K562 (cell line): ENCODE results near the gene PFAS. TPM values are rescaled to one million over a fixed set of nuclear protein-coding genes. Genes with fewer than 3 reads are reported as not detected.

Experiments used
- ATAC-seq: fragments of 200-7000 bp; cut with Tn5 transposase; 3 replicates; pipeline ENCODE4 v1.9.1; 2020; ENCODE audit warnings: moderate library complexity
- BruUV-seq: library from RNA; stranded (reverse); fragments of 400-500 nt; replicated peaks from 2 replicates; lab custom pipeline; 2021; lab: Mats Ljungman, UMichigan
- CTCF ChIA-PET: fragments of 300-600 bp; formaldehyde crosslinking; extraction: SDS; loops from one replicate; lab custom pipeline; 2021; ENCODE audit warnings: low intra/inter-chr PET ratio; lab: Yijun Ruan, JAX
- POLR2A ChIA-PET: fragments of 300-600, 350-650 bp; sonication (Branson Sonifier 250); formaldehyde crosslinking; extraction: SDS; loops from one replicate; lab custom pipeline; 2021; ENCODE audit warnings: antibody characterized with exemption, inconsistent platforms; lab: Yijun Ruan, JAX
- DNase-seq, 4 experiments: peaks; one replicate each; pipeline versions ENCODE4 v3.0.0 to v3.0.0-alpha.2; 2011 to 2018; ENCODE audit warnings: low spot score in 3 of 4, mixed read lengths in 3 of 4; ENCODE audit errors: extremely low read depth in 1 of 4
- FAIRE-seq: peaks from 2 replicates; lab custom pipeline; 2011; peaks lifted over from hg19 to GRCh38; lab: Jason Lieb, UNC
- H2AFZ ChIP-seq: 2 replicates; pipeline ENCODE4 v1.6.0; 2011; ENCODE audit warnings: low read depth, low read length, control low read depth, inconsistent platforms
- H3K27ac ChIP-seq: fragments of 200-600 bp; 3 replicates; pipeline ENCODE4 v1.8.0; 2011; ENCODE audit warnings: low read depth, mild to moderate bottlenecking, control low read depth, inconsistent platforms, low read length, moderate library complexity, mixed read lengths; ENCODE audit errors: extremely low read depth
- H3K27me3 ChIP-seq, 2 experiments: fragments of 300-600 bp in 1 of 2; 2 replicates in 1 of 2; 3 replicates in 1 of 2; pipeline versions ENCODE4 v1.6.0 to v1.8.0; 2011; ENCODE audit warnings: inconsistent platforms in 2 of 2, low read length in 2 of 2, mild to moderate bottlenecking in 1 of 2, mixed read lengths in 1 of 2, moderate library complexity in 1 of 2; ENCODE audit not compliant: control insufficient read depth in 2 of 2, insufficient read depth in 2 of 2
- H3K36me3 ChIP-seq: fragments of 300-600 bp; 3 replicates; pipeline ENCODE4 v1.8.0; 2011; ENCODE audit warnings: mild to moderate bottlenecking, low read length, inconsistent platforms; ENCODE audit not compliant: control insufficient read depth, insufficient read depth
- H3K4me1 ChIP-seq, 2 experiments: fragments of 200-600 bp in 1 of 2; replicated peaks in 1 of 2; 2 replicates in 1 of 2; 3 replicates in 1 of 2; pipeline versions ENCODE4 v1.5.1 to v1.8.0; 2011; ENCODE audit warnings: inconsistent platforms in 2 of 2, low read length in 2 of 2, mild to moderate bottlenecking in 1 of 2, mixed read lengths in 1 of 2, moderate library complexity in 1 of 2; ENCODE audit not compliant: control insufficient read depth in 2 of 2, insufficient read depth in 2 of 2
- H3K4me2 ChIP-seq: 2 replicates; pipeline ENCODE4 v1.6.1; 2011; ENCODE audit warnings: low read length, control low read depth, inconsistent platforms, mixed read lengths; ENCODE audit not compliant: insufficient read depth
- H3K4me3 ChIP-seq: fragments of 200-600 bp; sonication (generic), shearing (Covaris generic); 2 replicates; pipeline ENCODE4 v1.5.1; 2016; ENCODE audit warnings: control low read depth, inconsistent platforms
- H3K79me2 ChIP-seq: fragments of 200-600 bp; 3 replicates; pipeline ENCODE4 v1.8.0; 2011; ENCODE audit warnings: low read length, inconsistent platforms; ENCODE audit not compliant: control insufficient read depth, insufficient read depth
- H3K9ac ChIP-seq, 2 experiments: 2 replicates each; pipeline versions ENCODE4 v1.6.0 to v1.6.1; 2011; ENCODE audit warnings: low read depth in 2 of 2, low read length in 2 of 2, control low read depth in 1 of 2, inconsistent platforms in 1 of 2, mild to moderate bottlenecking in 1 of 2, mixed read lengths in 1 of 2; ENCODE audit not compliant: insufficient read depth in 1 of 2
- H3K9me1 ChIP-seq: one replicate; pipeline ENCODE4 v1.6.0; 2011; ENCODE audit warnings: inconsistent platforms, mild to moderate bottlenecking, low read length, moderate library complexity; ENCODE audit not compliant: control insufficient read depth, insufficient read depth
- H3K9me3 ChIP-seq: replicated peaks from 2 replicates; pipeline ENCODE4 v1.5.1; 2011; ENCODE audit warnings: low read depth, low read length, inconsistent platforms; ENCODE audit not compliant: control insufficient read depth, insufficient read depth
- H4K20me1 ChIP-seq: replicated peaks from 2 replicates; pipeline ENCODE4 v1.6.1; 2011; ENCODE audit warnings: low read length, inconsistent platforms, mixed read lengths; ENCODE audit not compliant: control insufficient read depth, insufficient read depth
- HCFC1 ChIP-seq: IDR thresholded peaks from 2 replicates; pipeline ENCODE4 v1.6.1; 2012; ENCODE audit warnings: low read depth, low read length, improper control_type of control experiment
- HMG20A ChIP-seq: fragments of 450-650 bp; formaldehyde crosslinking; conservative IDR thresholded peaks from 2 replicates; pipeline ENCODE4 v1.4.0; 2020; ENCODE audit warnings: mild to moderate bottlenecking, mixed read lengths
- HNRNPH1 ChIP-seq: fragments of 200-400 bp; formaldehyde crosslinking; optimal IDR thresholded peaks from 2 replicates; pipeline ENCODE3; 2017; ENCODE audit warnings: low read depth, mild to moderate bottlenecking, low read length, moderate library complexity
- MCM3 ChIP-seq: fragments of 450-650 bp; IDR thresholded peaks from 2 replicates; pipeline ENCODE4 v1.6.1; 2016
- POU5F1 ChIP-seq: fragments of 150-350 bp; IDR thresholded peaks from 2 replicates; pipeline ENCODE4 v1.6.1; 2014; ENCODE audit warnings: borderline replicate concordance, low read length, low read depth, mild to moderate bottlenecking; ENCODE audit not compliant: partially characterized antibody
- SMAD2 ChIP-seq: fragments of 150-350 bp; IDR thresholded peaks from 2 replicates; pipeline ENCODE4 v1.6.1; 2014; ENCODE audit warnings: low read depth, mild to moderate bottlenecking, low read length
- TEAD1 ChIP-seq, 2 experiments: fragments of 450-650 bp in 1 of 2; sonication (generic) in 1 of 2; formaldehyde crosslinking; IDR thresholded peaks; 2 replicates each; pipeline versions ENCODE4 v1.4.0 to v1.8.0; 2020 to 2022; ENCODE audit warnings: mild to moderate bottlenecking in 2 of 2, missing genetic modification reagents in 1 of 2
- THAP12 ChIP-seq: fragments of 250-450 bp; sonication (Bioruptor Pico); IDR thresholded peaks from 2 replicates; pipeline ENCODE4 v1.9.0; 2021; ENCODE audit warnings: mild to moderate bottlenecking, inconsistent platforms
- TRIM25 ChIP-seq: fragments of 450-650 bp; IDR thresholded peaks from 2 replicates; pipeline ENCODE4 v1.7.0; 2016; ENCODE audit warnings: borderline replicate concordance
- UBTF ChIP-seq, 2 experiments: IDR thresholded peaks; 2 replicates each; pipeline ENCODE4 v1.6.1; 2012; ENCODE audit warnings: improper control_type of control experiment in 2 of 2, low read depth in 2 of 2, low read length in 2 of 2, borderline replicate concordance in 1 of 2
- VEZF1 ChIP-seq: fragments of 200-800 bp; sonication (Bioruptor generic); IDR thresholded peaks from 2 replicates; pipeline ENCODE4 v1.6.1; 2017; ENCODE audit warnings: missing genetic modification characterization, missing compliant biosample characterization
- ZNF311 ChIP-seq: fragments of 250-450 bp; sonication (Bioruptor Pico); IDR thresholded peaks from 2 replicates; pipeline ENCODE4 v1.4.0; 2020; ENCODE audit warnings: mild to moderate bottlenecking, moderate library complexity
- ZNF696 ChIP-seq: fragments of 250-450 bp; sonication (Bioruptor Pico); conservative IDR thresholded peaks from 2 replicates; pipeline ENCODE4 v1.4.0; 2020; ENCODE audit warnings: mild to moderate bottlenecking, moderate library complexity
- ZSCAN32 ChIP-seq: fragments of 450-650 bp; formaldehyde crosslinking; IDR thresholded peaks from 2 replicates; pipeline ENCODE4 v1.4.0; 2020; ENCODE audit warnings: mild to moderate bottlenecking, moderate library complexity
- WGBS: fragments of 100-300 bp; shearing (Covaris generic); methylation state at CpG from one replicate; pipeline ENCODE4 v1.1.6; 2016; ENCODE audit warnings: low coverage, mixed read lengths; ENCODE audit not compliant: insufficient coverage; ENCODE audit errors: missing lambda C conversion rate; 5-methylcytosine and 5-hydroxymethylcytosine counted together
- in situ Hi-C: fragments of 300-500 bp; cut with MboI; formaldehyde crosslinking; loops from 4 replicates; pipeline ENCODE4 v1.15.0; 2018; ENCODE audit warnings: inconsistent platforms, mixed read lengths
- intact Hi-C: fragments of 100-400 bp; cut with micrococcal nuclease; formaldehyde crosslinking; loops from 2 replicates; pipeline ENCODE4 v1.14.2; 2022
- polyA plus RNA-seq, 8 experiments: library from polyadenylated mRNA; depleted of rRNA in 4 of 8; stranded (reverse) in 5 of 8; unstranded in 3 of 8; fragments of >200 nt; fragmentation: Nextera tagmentation in 2 of 8; fragmentation: Illumina TruSeq in 1 of 8; extraction: Ambion mirVana in 2 of 8; extraction: Trizol in 1 of 8; gene quantifications; 2 replicates each; pipeline versions ENCODE4 v1.2.1 to v1.2.3, GENCODE V29; 2011 to 2014; ENCODE audit warnings: inconsistent platforms in 1 of 8, missing spikeins in 1 of 8
- total RNA-seq, 7 experiments: library from RNA; depleted of rRNA in 6 of 7; stranded (reverse); fragments of >200 nt in 6 of 7; fragmentation: Illumina TruSeq in 2 of 7; extraction: Trizol in 2 of 7; gene quantifications; 2 replicates each; pipeline versions ENCODE4 v1.2.1 to v1.2.3, GENCODE V29; 2011 to 2021; ENCODE audit warnings: low replicate concordance in 1 of 7

PFAS gene
- total and polyA plus RNA-seq, 9 of the 15 experiments (the other 6 are each of a cell fraction or from before 2014, with no cell fraction given): 11.6 to 131 (median 43.9) TPM

GRCh38 chr17:8254881-8255280, 5.8 kb downstream of the PFAS start:
- POLR2A ChIA-PET: interaction anchor here (1.2 kb wide), 2 partner anchors 9 to 40 kb away, joined by 3 to 4 read pairs; partner anchors contain the start of gene SLC25A35
- Histone ChIP-seq H3K36me3 (peaks cover 59% of the 10 kb centered on the region; the same call in 2 of the 3 replicates), H3K9ac (no peak overlapping the region; a peak in 1 of 4 replicates), H3K27ac (no peak overlapping the region), H3K79me2 (peaks cover 28% of the 10 kb centered on the region), H2AFZ (no peak overlapping the region), H3K9me3 (no peaks in the 10 kb centered on the region), H3K4me3 (no peak overlapping the region), H3K27me3 (no peaks in the 10 kb centered on the region), H4K20me1 (no peaks in the 10 kb centered on the region), H3K9me1 (no peaks in the 10 kb centered on the region), H3K4me1 (peaks cover 0 to 2% of the 10 kb centered on the region in 2 experiments; a peak in 2 of 5 replicates), H3K4me2 (no peak overlapping the region)
- in situ Hi-C loops (no loop called here), intact Hi-C loops (no loop called here)
- DNase-seq (no peak), ATAC-seq (no peak), FAIRE-seq (no peak)
- CTCF ChIA-PET: no interaction called here
- no TSS peak for BruUV-seq
- WGBS: 93% methylated on average over 9 of the region's 11 CpGs
- TF ChIP-seq UBTF (IDR thresholded peaks at IDR 0.05; ENCODE audit: borderline replicate concordance in 1 of 2, low read depth in 2 of 2, low read length in 2 of 2) (no peak), TRIM25 (no peak), TEAD1 (CRISPR knock-in tag; IDR thresholded peaks at IDR 0.05) (no peak), MCM3 (no peak), ZNF311 (no peak), VEZF1 (CRISPR knock-in tag) (no peak), HMG20A (CRISPR knock-in tag) (no peak), HNRNPH1 (no peak), ZNF696 (no peak), THAP12 (no peak), POU5F1 (no peak), HCFC1 (no peak), SMAD2 (no peak), ZSCAN32 (CRISPR knock-in tag) (no peak)
